OCI-LY3 (cell line): ENCODE data around the gene FEZF1.

Experiments used
- H2AFZ ChIP-seq: fragments of 200-600, 300-600 bp; shearing (Covaris generic); 2 replicates; pipeline ENCODE4 v1.6.0; 2014; ENCODE audit warnings: antibody characterized with exemption, low read depth, low read length
- H3K27ac ChIP-seq: fragments of 200-600, 300-600 bp; sonication (generic); 2 replicates; pipeline ENCODE4 v1.5.1; 2014; ENCODE audit warnings: mild to moderate bottlenecking, low read length, moderate library complexity, mixed read lengths
- H3K27me3 ChIP-seq: fragments of 200-600, 300-600 bp; sonication (generic); 2 replicates; pipeline ENCODE4 v1.6.1; 2014; ENCODE audit warnings: low read depth, low read length, mixed read lengths
- H3K36me3 ChIP-seq: fragments of 200-600, 300-600 bp; sonication (generic); replicated peaks from 2 replicates; pipeline ENCODE3; 2014; ENCODE audit warnings: low read depth, low read length, mixed read lengths
- H3K4me1 ChIP-seq: fragments of 300-600, 200-600 bp; sonication (generic); 2 replicates; pipeline ENCODE4 v1.6.1; 2014; ENCODE audit warnings: low read length, mixed read lengths
- H3K4me2 ChIP-seq: fragments of 200-600, 300-600 bp; sonication (generic); 2 replicates; pipeline ENCODE4 v1.6.1; 2014; ENCODE audit warnings: low read length, mixed read lengths
- H3K4me3 ChIP-seq: fragments of 300-600, 200-600 bp; sonication (generic); 2 replicates; pipeline ENCODE4 v1.5.1; 2014; ENCODE audit warnings: antibody characterized with exemption, mild to moderate bottlenecking, low read length, moderate library complexity
- H3K79me2 ChIP-seq: fragments of 300-600, 200-600 bp; shearing (Covaris generic); 2 replicates; pipeline ENCODE4 v1.6.1; 2014; ENCODE audit warnings: mild to moderate bottlenecking, low read length, mixed read lengths
- H3K9ac ChIP-seq: fragments of 300-600, 200-600 bp; shearing (Covaris generic); 2 replicates; pipeline ENCODE4 v1.6.0; 2014; ENCODE audit warnings: mild to moderate bottlenecking, low read length, moderate library complexity
- H3K9me3 ChIP-seq: fragments of 200-600, 300-600 bp; shearing (Covaris generic); 2 replicates; pipeline ENCODE4 v1.6.1; 2014; ENCODE audit warnings: low read length, mixed read lengths; ENCODE audit not compliant: insufficient read depth
- H4K20me1 ChIP-seq: fragments of 200-600, 300-600 bp; sonication (generic); 2 replicates; pipeline ENCODE4 v1.6.1; 2016; ENCODE audit warnings: low read length, mixed read lengths; ENCODE audit not compliant: insufficient read depth
- EZH2phosphoT487 ChIP-seq: fragments of 200-600 bp; shearing (Covaris generic); IDR thresholded peaks from 2 replicates; pipeline ENCODE4 v1.6.1; 2018; ENCODE audit warnings: antibody characterized with exemption, mixed run types, low read depth
- TF ChIP-seq, protein P1 (sequence below): fragments of 200-600, 300-600 bp; sonication (generic); IDR thresholded peaks from 2 replicates; pipeline ENCODE4 v1.5.1; 2014; ENCODE audit warnings: antibody characterized with exemption, low read length, low read depth

Gene FEZF1

GRCh38 chr7:122304319-122304975 lies at the start of gene FEZF1:
Gene FEZF1, minus strand, starts transcription at chr7:122304750. Its CDS starts 313 bp downstream, at chr7:122304437.
- Histone ChIP-seq H3K27ac (no peak within 1 kb of the TSS), H3K4me2 (no peak within 1 kb of the TSS), H3K9me3 (no peaks in the 10 kb centered on the region), H2AFZ (no peak within 1 kb of the TSS), H3K9ac (no peak within 1 kb of the TSS), H4K20me1 (no peaks in the 10 kb centered on the region), H3K4me1 (no peaks in the 10 kb centered on the region), H3K27me3 (no peaks in the 10 kb centered on the region), H3K4me3 (no peak within 1 kb of the TSS), H3K79me2 (no peaks in the 10 kb centered on the region), H3K36me3 (no peaks in the 10 kb centered on the region)
- no peak for TF ChIP-seq EZH2phosphoT487
- TF ChIP-seq, protein P1, sequence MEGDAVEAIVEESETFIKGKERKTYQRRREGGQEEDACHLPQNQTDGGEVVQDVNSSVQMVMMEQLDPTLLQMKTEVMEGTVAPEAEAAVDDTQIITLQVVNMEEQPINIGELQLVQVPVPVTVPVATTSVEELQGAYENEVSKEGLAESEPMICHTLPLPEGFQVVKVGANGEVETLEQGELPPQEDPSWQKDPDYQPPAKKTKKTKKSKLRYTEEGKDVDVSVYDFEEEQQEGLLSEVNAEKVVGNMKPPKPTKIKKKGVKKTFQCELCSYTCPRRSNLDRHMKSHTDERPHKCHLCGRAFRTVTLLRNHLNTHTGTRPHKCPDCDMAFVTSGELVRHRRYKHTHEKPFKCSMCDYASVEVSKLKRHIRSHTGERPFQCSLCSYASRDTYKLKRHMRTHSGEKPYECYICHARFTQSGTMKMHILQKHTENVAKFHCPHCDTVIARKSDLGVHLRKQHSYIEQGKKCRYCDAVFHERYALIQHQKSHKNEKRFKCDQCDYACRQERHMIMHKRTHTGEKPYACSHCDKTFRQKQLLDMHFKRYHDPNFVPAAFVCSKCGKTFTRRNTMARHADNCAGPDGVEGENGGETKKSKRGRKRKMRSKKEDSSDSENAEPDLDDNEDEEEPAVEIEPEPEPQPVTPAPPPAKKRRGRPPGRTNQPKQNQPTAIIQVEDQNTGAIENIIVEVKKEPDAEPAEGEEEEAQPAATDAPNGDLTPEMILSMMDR: no peak

- H3K4me2 ChIP-seq: no peak overlapping the region
- H4K20me1 ChIP-seq: no peaks in the 10 kb centered on the region
- H3K9me3 ChIP-seq: no peaks in the 10 kb centered on the region
- no peak overlapping the region for H3K9ac ChIP-seq
- H3K79me2 ChIP-seq: no peaks in the 10 kb centered on the region
- H3K4me3 ChIP-seq: no peak overlapping the region
- no peaks in the 10 kb centered on the region for H3K4me1 ChIP-seq
- H2AFZ ChIP-seq: no peak overlapping the region
- H3K36me3 ChIP-seq: no peaks in the 10 kb centered on the region
- TF ChIP-seq, protein P1: no peak
- no peak for TF ChIP-seq EZH2phosphoT487
- H3K27ac ChIP-seq: no peak overlapping the region
- H3K27me3 ChIP-seq: no peaks in the 10 kb centered on the region
Measured at GRCh38 chr7:122352454-122352853, 47.9 kb upstream of the FEZF1 start.

GRCh38 chr7:122350701-122351100 lies 46.2 kb upstream of the FEZF1 start:
- Histone ChIP-seq H3K36me3 (no peaks in the 10 kb centered on the region), H3K4me1 (no peaks in the 10 kb centered on the region), H2AFZ (no peak overlapping the region), H3K9ac (no peak overlapping the region), H3K4me2 (no peak overlapping the region), H3K4me3 (no peak overlapping the region), H3K9me3 (no peaks in the 10 kb centered on the region), H3K27ac (no peak overlapping the region), H3K27me3 (no peaks in the 10 kb centered on the region), H3K79me2 (no peaks in the 10 kb centered on the region), H4K20me1 (no peaks in the 10 kb centered on the region)
- TF ChIP-seq, protein P1: no peak
- no peak for TF ChIP-seq EZH2phosphoT487

DNA sequence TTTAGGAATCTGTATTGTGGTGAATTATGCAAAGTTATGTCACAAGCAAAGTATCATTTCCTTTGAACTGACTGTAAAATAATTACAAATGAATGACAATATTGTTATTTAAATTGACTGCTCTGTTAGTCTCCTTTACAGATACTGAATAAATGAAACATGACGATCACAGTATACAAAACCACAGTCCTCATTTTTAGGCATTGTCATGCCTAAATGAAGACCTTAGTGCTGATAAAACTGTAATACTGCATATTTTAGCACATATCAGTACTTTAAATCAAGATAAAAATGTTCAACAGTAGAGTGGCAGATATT lies 39.7 kb upstream of the FEZF1 start:
- Histone ChIP-seq H3K27me3 (no peaks in the 10 kb centered on the region), H3K4me1 (peaks cover 22% of the 10 kb centered on the region), H3K27ac (peak overlapping the region; percentile 63), H3K4me3 (peak overlapping the region; percentile 65), H2AFZ (0 out of 2 replicates have a peak overlapping the region, but pooled peaks have one; percentile 6), H3K79me2 (no peaks in the 10 kb centered on the region), H3K4me2 (peak overlapping the region; percentile 78), H3K9ac (peak overlapping the region; percentile 21), H3K9me3 (no peaks in the 10 kb centered on the region), H4K20me1 (no peaks in the 10 kb centered on the region), H3K36me3 (no peaks in the 10 kb centered on the region)
- TF ChIP-seq, protein P1: no peak
- TF ChIP-seq EZH2phosphoT487: no peak
